Neural cell (in vitro differentiated cells): ENCODE results near the gene SH3BP5. TPM values are rescaled to one million over a fixed set of nuclear protein-coding genes. Genes with fewer than 3 reads are reported as not detected.

Experiments
- H2AFZ ChIP-seq: fragments of 200-600, 300-800 bp; sonication (generic), shearing (Covaris generic); 2 replicates; pipeline ENCODE4 v1.6.0; 2014; ENCODE audit warnings: low read depth, mild to moderate bottlenecking, antibody characterized with exemption, low read length, moderate library complexity
- H3F3A ChIP-seq: fragments of 200-600 bp; shearing (Covaris generic); 2 replicates; pipeline ENCODE4 v1.6.1; 2016; ENCODE audit warnings: mild to moderate bottlenecking, moderate library complexity, mixed read lengths, antibody characterized with exemption, low read length; ENCODE audit not compliant: insufficient read depth, poor library complexity, severe bottlenecking
- H3K27ac ChIP-seq: fragments of 200-600, 300-800 bp; sonication (generic), shearing (Covaris generic); 2 replicates; pipeline ENCODE4 v1.5.1; 2014; ENCODE audit warnings: mild to moderate bottlenecking, low read length, moderate library complexity
- H3K27me3 ChIP-seq: fragments of 300-800, 200-600 bp; sonication (generic), shearing (Covaris generic); 2 replicates; pipeline ENCODE4 v1.6.0; 2014; ENCODE audit warnings: mild to moderate bottlenecking, low read depth, low read length, moderate library complexity; ENCODE audit not compliant: insufficient read depth
- H3K36me3 ChIP-seq: fragments of 300-800, 200-600 bp; sonication (generic), shearing (Covaris generic); 2 replicates; pipeline ENCODE4 v1.5.1; 2014; ENCODE audit warnings: mild to moderate bottlenecking, antibody characterized with exemption, low read length, moderate library complexity; ENCODE audit not compliant: insufficient read depth
- H3K4me2 ChIP-seq: fragments of 300-800, 200-600 bp; sonication (generic), shearing (Covaris generic); 2 replicates; pipeline ENCODE4 v1.6.0; 2014; ENCODE audit warnings: mild to moderate bottlenecking, low read length
- H3K4me3 ChIP-seq: fragments of 300-800, 200-600 bp; sonication (generic), shearing (Covaris generic); 2 replicates; pipeline ENCODE4 v1.5.1; 2014; ENCODE audit warnings: mild to moderate bottlenecking, low read length, moderate library complexity
- H3K79me2 ChIP-seq: fragments of 200-600 bp; shearing (Covaris generic); replicated peaks from 2 replicates; pipeline ENCODE4 v1.6.0; 2014; ENCODE audit warnings: mild to moderate bottlenecking, low read length, moderate library complexity; ENCODE audit not compliant: insufficient read depth
- H3K9ac ChIP-seq: fragments of 300-800, 200-600 bp; sonication (generic), shearing (Covaris generic); 2 replicates; pipeline ENCODE4 v1.6.1; 2016; ENCODE audit warnings: mild to moderate bottlenecking, low read length, mixed read lengths
- H3K9me2 ChIP-seq: fragments of 200-600 bp; shearing (Covaris generic); 2 replicates; pipeline ENCODE4 v1.6.1; 2016; ENCODE audit warnings: mild to moderate bottlenecking, low read length, mixed read lengths; ENCODE audit not compliant: insufficient read depth
- H3K9me3 ChIP-seq: fragments of 200-600, 300-800 bp; sonication (generic), shearing (Covaris generic); 2 replicates; pipeline ENCODE4 v1.6.1; 2016; ENCODE audit warnings: mild to moderate bottlenecking, mixed run types, low read length, moderate library complexity, mixed read lengths
- H4K20me1 ChIP-seq: fragments of 200-600 bp; shearing (Covaris generic); 2 replicates; pipeline ENCODE4 v1.6.1; 2016; ENCODE audit warnings: mild to moderate bottlenecking, mixed run types; ENCODE audit not compliant: insufficient read depth
- EP300 ChIP-seq: fragments of 450-650 bp; conservative IDR thresholded peaks from 2 replicates; pipeline ENCODE4 v1.6.1; 2014; ENCODE audit warnings: antibody characterized with exemption, mild to moderate bottlenecking, moderate library complexity; ENCODE audit not compliant: poor library complexity, severe bottlenecking
- EZH2 ChIP-seq: fragments of 200-600, 300-800 bp; shearing (Covaris generic), sonication (generic); IDR thresholded peaks from 2 replicates; pipeline ENCODE4 v1.6.1; 2014; ENCODE audit warnings: antibody characterized with exemption, low read length, borderline replicate concordance, mild to moderate bottlenecking; ENCODE audit not compliant: insufficient read depth, poor library complexity, severe bottlenecking
- MXI1 ChIP-seq: fragments of 450-650 bp; conservative IDR thresholded peaks from 2 replicates; pipeline ENCODE4 v1.6.1; 2014; ENCODE audit warnings: antibody characterized with exemption, mild to moderate bottlenecking; ENCODE audit not compliant: poor library complexity, severe bottlenecking
- POLR2AphosphoS5 ChIP-seq: IDR thresholded peaks from 2 replicates; pipeline ENCODE4 v1.6.1; 2012
- RAD21 ChIP-seq: fragments of 450-650 bp; conservative IDR thresholded peaks from 2 replicates; pipeline ENCODE4 v1.6.1; 2014; ENCODE audit warnings: antibody characterized with exemption, mild to moderate bottlenecking, moderate library complexity
- SMC3 ChIP-seq: fragments of 450-650 bp; conservative IDR thresholded peaks from 2 replicates; pipeline ENCODE4 v1.6.1; 2014; ENCODE audit warnings: antibody characterized with exemption, mild to moderate bottlenecking, moderate library complexity; ENCODE audit not compliant: poor library complexity
- TAF1 ChIP-seq: IDR thresholded peaks from 2 replicates; pipeline ENCODE4 v1.6.1; 2012; ENCODE audit warnings: low read depth
- polyA plus RNA-seq: library from polyadenylated mRNA; depleted of rRNA; stranded (reverse); fragments of >200 nt; gene quantifications from 2 replicates; pipeline ENCODE4 v1.2.3, GENCODE V29; 2014
- TF ChIP-seq, protein P1 (sequence below): fragments of 450-650 bp; IDR thresholded peaks from 2 replicates; pipeline ENCODE4 v1.5.1; 2014; ENCODE audit warnings: antibody characterized with exemption, mild to moderate bottlenecking, moderate library complexity; ENCODE audit not compliant: poor library complexity, severe bottlenecking
- TF ChIP-seq, protein P2 (sequence below): IDR thresholded peaks from 2 replicates; pipeline ENCODE4 v1.6.1; 2012; ENCODE audit warnings: borderline replicate concordance

The SH3BP5 gene
- polyA plus RNA-seq, 1 donor from 2014 or later: 166 TPM

DNA sequence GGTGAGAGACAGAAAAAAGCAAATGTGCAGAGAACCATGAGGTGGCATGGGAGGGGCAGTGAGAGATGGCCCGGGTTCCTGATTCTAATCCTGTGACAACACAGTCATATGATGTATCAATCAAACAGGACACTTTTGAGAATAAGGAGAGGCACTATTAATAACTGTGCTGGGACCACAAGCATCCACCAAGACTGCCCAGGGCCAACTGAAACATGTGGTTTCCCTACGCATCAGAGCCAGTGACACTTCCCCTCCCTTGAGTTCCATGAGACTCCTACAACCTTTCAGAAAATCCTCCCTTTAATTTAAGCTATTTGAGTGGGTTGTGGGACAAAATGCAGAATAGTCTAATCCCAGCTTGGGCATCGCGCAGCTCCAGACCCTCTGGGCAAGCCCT is 17.4 kb downstream of the SH3BP5 start:
- H3K9me3 ChIP-seq: no peaks in the 10 kb centered on the region
- no peaks in the 10 kb centered on the region for H3K9me2 ChIP-seq
- H3K4me3 ChIP-seq: no peak overlapping the region
- no peak overlapping the region for H2AFZ ChIP-seq
- H3K79me2 ChIP-seq: peaks cover 20% of the 10 kb centered on the region
- TF ChIP-seq MXI1 (no peak), EZH2 (no peak), EP300 (no peak), POLR2AphosphoS5 (no peak), RAD21 (no peak), TAF1 (no peak), SMC3 (no peak)
- TF ChIP-seq, protein P1, sequence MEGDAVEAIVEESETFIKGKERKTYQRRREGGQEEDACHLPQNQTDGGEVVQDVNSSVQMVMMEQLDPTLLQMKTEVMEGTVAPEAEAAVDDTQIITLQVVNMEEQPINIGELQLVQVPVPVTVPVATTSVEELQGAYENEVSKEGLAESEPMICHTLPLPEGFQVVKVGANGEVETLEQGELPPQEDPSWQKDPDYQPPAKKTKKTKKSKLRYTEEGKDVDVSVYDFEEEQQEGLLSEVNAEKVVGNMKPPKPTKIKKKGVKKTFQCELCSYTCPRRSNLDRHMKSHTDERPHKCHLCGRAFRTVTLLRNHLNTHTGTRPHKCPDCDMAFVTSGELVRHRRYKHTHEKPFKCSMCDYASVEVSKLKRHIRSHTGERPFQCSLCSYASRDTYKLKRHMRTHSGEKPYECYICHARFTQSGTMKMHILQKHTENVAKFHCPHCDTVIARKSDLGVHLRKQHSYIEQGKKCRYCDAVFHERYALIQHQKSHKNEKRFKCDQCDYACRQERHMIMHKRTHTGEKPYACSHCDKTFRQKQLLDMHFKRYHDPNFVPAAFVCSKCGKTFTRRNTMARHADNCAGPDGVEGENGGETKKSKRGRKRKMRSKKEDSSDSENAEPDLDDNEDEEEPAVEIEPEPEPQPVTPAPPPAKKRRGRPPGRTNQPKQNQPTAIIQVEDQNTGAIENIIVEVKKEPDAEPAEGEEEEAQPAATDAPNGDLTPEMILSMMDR: no peak
- TF ChIP-seq, protein P2, sequence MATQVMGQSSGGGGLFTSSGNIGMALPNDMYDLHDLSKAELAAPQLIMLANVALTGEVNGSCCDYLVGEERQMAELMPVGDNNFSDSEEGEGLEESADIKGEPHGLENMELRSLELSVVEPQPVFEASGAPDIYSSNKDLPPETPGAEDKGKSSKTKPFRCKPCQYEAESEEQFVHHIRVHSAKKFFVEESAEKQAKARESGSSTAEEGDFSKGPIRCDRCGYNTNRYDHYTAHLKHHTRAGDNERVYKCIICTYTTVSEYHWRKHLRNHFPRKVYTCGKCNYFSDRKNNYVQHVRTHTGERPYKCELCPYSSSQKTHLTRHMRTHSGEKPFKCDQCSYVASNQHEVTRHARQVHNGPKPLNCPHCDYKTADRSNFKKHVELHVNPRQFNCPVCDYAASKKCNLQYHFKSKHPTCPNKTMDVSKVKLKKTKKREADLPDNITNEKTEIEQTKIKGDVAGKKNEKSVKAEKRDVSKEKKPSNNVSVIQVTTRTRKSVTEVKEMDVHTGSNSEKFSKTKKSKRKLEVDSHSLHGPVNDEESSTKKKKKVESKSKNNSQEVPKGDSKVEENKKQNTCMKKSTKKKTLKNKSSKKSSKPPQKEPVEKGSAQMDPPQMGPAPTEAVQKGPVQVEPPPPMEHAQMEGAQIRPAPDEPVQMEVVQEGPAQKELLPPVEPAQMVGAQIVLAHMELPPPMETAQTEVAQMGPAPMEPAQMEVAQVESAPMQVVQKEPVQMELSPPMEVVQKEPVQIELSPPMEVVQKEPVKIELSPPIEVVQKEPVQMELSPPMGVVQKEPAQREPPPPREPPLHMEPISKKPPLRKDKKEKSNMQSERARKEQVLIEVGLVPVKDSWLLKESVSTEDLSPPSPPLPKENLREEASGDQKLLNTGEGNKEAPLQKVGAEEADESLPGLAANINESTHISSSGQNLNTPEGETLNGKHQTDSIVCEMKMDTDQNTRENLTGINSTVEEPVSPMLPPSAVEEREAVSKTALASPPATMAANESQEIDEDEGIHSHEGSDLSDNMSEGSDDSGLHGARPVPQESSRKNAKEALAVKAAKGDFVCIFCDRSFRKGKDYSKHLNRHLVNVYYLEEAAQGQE: no peak
- no peaks in the 10 kb centered on the region for H3K36me3 ChIP-seq
- H3K27me3 ChIP-seq: no peaks in the 10 kb centered on the region
- no peak overlapping the region for H3K27ac ChIP-seq
- no peak overlapping the region for H3K9ac ChIP-seq
- H4K20me1 ChIP-seq: peaks cover 3% of the 10 kb centered on the region
- no peak overlapping the region for H3K4me2 ChIP-seq
- no peaks in the 10 kb centered on the region for H3F3A ChIP-seq

DNA sequence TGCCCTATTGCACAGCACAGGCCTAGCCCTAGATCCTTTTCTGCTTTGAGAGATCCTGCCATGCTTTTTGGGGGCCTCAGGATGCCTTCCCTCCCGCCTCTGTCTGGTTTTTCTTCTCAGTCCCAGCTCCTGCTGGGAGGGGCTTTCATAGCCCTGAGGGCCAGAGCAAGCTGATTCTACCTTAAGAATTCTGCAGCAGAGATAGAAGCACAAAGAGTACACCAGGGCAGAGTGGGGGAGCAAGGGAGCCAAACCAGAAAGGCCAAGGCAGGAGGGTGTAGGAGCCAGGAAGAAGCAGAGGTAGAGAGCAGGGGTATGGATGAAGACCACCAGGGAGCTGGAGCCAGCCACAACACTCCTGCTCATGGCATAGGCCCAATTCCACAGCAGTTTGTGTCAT is 18.1 kb downstream of the SH3BP5 start:
- H3F3A ChIP-seq: no peaks in the 10 kb centered on the region
- no peak overlapping the region for H2AFZ ChIP-seq
- no peak overlapping the region for H3K4me2 ChIP-seq
- H3K9ac ChIP-seq: no peak overlapping the region
- H3K4me3 ChIP-seq: no peak overlapping the region
- H3K27me3 ChIP-seq: no peaks in the 10 kb centered on the region
- H3K36me3 ChIP-seq: no peaks in the 10 kb centered on the region
- TF ChIP-seq RAD21 (no peak), SMC3 (no peak), TAF1 (no peak), EP300 (no peak), POLR2AphosphoS5 (no peak), MXI1 (no peak), EZH2 (no peak)
- TF ChIP-seq, protein P2: no peak
- TF ChIP-seq, protein P1: no peak
- no peaks in the 10 kb centered on the region for H3K9me2 ChIP-seq
- H3K79me2 ChIP-seq: peaks cover 20% of the 10 kb centered on the region
- H3K9me3 ChIP-seq: no peaks in the 10 kb centered on the region
- H4K20me1 ChIP-seq: peaks cover 3% of the 10 kb centered on the region
- no peak overlapping the region for H3K27ac ChIP-seq
